ENCODE measurements around the gene PPHLN1.

- TF ChIP-seq, protein P1, sequence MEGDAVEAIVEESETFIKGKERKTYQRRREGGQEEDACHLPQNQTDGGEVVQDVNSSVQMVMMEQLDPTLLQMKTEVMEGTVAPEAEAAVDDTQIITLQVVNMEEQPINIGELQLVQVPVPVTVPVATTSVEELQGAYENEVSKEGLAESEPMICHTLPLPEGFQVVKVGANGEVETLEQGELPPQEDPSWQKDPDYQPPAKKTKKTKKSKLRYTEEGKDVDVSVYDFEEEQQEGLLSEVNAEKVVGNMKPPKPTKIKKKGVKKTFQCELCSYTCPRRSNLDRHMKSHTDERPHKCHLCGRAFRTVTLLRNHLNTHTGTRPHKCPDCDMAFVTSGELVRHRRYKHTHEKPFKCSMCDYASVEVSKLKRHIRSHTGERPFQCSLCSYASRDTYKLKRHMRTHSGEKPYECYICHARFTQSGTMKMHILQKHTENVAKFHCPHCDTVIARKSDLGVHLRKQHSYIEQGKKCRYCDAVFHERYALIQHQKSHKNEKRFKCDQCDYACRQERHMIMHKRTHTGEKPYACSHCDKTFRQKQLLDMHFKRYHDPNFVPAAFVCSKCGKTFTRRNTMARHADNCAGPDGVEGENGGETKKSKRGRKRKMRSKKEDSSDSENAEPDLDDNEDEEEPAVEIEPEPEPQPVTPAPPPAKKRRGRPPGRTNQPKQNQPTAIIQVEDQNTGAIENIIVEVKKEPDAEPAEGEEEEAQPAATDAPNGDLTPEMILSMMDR (IDR thresholded peaks at IDR 0.05; ENCODE audit: borderline replicate concordance, extremely low read depth, low read length, poor library complexity, severe bottlenecking) = no peak
- TF ChIP-seq EZH2 (IDR thresholded peaks at IDR 0.05; ENCODE audit: borderline replicate concordance, low read depth, low read length, severe bottlenecking) = no peak
These were observed 156.2 kb downstream of the PPHLN1 start for GRCh38 chr12:42482041-42482747.

Measured in DND-41 (cell line).